TTC549 (cell line): ENCODE data around the gene FDX2.

Experiments
- FAIRE-seq: peaks from 2 replicates; lab custom pipeline; 2012; peaks lifted over from hg19 to GRCh38; lab: Jason Lieb, UNC

FDX2 gene

DNA sequence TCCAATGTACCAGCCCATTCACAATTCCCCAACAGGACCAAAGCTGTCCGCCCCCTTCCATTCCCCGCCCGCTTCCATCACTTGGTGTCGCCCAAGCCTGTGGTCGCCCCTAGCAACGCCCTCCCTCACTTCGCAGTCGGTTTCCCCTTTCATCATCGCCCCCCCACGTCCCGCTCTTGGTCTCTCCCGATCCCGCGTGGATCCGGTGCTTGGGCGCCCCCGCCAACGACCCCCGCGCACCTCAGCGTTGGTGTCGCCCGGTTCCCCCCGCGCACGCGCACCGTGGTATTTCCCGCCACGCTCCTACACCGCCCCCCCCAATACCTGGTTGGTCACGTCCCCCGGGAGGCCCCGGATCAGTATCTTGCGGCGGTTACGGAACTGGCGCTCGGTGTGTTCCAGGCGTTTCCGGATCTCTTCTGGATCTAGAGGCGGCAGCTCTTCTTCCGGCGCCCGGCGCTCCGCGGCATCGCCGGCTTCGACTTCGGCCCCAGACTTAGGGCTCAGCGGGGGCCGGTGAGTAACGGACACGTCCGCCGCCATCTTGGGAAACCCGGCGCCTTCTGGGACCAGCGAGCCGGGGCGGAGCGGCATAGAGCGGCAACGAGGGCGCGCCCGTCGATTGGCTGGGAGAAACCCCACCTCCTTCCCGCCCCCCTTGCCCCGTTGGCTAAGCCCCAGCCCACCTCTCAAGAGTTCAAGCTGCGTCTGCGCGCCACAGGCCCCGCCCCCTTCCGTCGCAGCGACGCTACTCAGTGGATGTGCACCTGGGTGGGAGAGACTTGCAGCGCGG is 17.3 kb upstream of the FDX2 start, which contains the start of gene RAVER1:
Gene RAVER1 (minus strand): TSS at position 565 of the 793 bp plus-strand sequence. CDS start 22 bp downstream, at position 543.
- FAIRE-seq = peak; percentile 77

DNA sequence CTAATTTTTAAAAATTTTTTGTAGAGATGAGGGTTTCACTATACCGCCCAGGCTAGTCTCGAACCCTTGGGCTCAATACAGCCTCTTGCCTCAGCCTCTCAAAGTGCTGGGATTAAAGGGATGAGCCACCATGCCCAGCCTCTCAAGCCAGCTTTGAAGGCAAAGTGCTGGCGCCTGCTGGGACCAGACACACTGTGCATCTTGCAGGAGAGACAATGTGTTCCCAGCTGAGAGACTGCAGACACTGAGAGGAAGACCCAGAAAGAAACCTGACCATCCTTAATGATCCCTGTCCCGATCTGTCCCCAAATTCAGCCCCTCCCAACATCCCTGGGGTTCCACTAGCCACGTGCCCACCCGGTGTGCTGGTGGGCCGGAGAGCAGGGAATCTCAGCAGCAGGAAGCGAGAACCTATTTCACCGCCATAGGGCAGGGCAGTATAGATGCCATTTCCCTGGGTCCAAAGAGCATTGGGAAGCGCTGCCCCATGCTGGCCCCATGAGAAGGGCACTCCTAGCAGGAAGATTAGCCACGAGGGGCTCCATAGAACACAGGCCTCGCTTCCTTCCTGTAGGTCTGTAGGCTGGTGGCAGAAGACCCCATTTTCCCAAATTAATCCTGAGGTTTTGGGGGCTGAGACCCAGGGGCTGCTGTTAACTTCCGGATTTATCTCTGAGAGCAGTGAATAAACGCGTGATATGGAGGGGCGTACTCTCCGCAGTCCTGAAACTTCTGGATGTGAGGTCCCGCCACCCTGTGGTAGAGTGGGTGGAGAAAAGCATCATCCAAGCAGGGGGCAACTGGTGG is 16.5 kb upstream of the FDX2 start:
- no peak for FAIRE-seq

DNA sequence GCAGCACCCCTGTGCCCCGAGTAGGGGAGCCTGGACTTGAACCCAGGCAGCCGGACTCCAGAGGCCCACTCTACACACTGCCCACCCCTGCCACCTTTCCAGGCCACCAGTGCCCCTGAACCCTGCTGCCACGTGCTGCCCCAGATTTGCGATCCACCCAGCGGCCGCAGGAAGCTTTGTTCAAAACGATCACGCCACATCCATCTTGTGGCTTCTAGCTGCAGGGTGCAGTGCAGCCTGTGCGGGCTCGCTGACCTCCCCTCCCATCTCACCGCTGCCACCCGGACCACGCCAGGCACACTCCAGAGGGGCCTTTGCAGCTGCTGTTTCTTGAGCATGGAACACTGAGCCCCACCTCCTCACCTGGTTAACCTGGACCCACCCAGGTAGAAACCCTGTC is 13.7 kb upstream of the FDX2 start:
- FAIRE-seq = no peak

DNA sequence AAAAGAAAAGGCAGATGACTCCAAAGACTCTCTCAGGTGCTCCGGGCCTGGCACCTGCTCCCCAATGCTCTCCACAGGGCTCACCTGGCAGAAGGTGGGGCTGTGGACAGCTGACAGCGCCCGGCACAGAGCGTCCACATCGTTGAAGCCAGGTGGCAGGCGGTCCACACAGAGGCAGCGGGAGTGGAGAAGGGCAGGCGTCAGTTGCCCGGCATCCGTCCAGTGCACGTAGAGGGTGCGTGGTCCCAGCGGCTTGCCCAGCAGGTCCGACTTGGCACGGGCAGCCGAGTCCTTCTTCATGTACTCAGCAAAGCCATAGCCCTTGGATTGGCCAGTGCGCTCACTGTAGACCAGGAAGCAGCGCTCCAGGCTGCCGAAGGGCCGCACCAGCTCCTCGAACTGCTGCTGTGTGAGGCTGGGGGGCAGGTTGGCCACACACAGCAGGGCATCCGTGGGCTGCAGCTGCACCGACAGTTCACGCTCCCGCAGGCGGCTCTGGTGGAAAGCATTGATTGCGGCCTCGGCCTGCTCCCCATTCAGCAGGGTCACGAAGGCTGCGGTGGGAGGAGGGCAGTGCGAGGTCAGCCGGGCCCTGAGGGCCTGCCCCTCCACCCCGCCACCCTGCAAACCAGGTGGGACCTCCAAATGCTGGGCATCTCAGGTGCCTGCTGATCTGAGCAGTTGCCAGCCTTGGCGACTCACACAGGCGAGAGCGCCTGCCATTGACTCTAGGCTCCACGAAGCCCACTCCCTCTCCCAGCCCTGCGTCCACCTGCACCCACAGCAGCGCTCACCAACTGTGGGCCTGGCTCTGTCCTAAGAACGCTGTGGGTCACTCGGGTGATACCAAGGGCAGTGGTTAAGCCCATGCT is 13.0 kb upstream of the FDX2 start:
- no peak for FAIRE-seq

DNA sequence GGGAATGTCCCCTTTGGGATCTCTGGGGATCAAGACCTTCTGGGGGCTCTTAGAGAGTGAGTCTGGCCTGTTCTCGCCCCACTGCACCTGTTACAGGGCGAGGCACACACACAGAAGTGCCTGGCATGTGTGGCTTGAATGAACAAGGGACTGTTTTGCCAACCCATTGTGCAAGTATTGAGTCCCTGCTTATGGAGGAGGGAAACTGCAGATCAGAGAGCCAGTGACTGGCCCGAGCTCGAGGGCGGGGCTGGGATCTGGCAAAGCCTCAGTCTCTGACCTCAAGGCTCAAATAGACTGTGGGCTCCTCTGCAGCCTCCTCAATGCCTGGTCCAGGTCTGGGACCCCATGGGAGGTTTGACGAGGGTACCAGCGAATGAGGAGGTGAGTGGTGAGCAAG is 12.0 kb upstream of the FDX2 start:
- FAIRE-seq = no peak

DNA sequence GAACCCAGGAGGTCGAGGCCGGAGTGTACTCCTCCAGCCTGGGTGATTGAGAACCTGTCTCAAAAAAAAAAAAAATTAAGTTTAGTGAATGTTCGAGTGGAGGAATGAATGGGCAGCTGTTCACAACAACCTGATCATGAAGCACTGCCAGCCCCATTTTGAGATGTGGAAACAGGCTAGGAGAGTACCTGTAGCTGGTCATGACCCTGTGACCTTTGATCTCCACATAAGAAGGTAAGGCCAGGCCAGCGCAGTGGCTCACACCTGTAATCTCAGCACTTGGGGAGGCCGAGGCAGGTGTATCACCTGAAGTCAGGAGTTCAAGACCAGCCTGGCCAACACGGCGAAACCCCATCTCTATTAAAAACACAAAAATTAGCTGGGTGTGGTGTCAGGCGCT is 9.9 kb upstream of the FDX2 start:
- FAIRE-seq = no peak

DNA sequence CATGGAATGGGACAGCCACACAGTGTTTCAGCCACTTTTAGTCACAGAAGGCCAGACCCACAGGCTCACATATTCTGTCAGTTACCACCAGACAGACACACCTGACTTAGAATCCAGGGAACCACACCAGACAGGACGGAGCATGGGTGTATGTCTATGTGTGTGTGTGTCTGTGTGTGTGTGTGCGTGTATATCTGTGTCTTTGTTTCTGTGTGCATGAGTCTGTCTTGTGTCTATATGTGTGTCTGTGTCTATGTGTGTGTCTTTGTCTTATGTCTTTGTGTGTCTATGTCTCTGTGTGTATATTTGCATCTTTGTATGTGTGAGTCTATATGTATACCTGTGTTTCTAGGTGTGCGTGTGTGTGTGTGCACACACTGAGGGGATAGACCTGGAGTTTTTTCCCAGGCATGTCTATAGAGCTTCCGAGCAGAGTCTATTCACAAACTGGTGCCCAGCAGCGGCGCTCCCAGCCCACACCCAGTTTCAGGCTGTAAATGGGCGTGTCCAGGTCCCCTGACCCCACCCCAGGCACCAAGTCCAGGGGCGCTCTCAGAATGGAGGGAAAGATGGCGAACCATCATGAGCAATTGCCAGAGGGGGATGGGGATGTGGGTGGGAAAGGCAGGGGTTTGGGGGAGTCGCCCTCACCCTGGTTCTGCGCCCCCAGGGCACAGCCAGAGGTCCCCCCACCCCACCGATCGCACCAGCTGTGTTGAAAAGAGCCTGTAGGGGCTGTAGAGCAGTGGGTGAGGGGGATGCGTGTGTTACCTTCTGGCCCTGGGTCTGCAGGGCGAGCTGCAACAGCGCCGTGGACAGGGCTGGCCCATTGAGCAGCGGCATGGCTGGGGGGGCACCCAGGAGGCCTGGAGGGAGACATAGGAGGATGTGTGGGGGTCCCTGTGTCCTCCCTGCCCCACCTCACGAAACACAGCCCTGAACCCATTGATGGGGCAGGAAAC is 6.3 kb upstream of the FDX2 start:
- no peak for FAIRE-seq

DNA sequence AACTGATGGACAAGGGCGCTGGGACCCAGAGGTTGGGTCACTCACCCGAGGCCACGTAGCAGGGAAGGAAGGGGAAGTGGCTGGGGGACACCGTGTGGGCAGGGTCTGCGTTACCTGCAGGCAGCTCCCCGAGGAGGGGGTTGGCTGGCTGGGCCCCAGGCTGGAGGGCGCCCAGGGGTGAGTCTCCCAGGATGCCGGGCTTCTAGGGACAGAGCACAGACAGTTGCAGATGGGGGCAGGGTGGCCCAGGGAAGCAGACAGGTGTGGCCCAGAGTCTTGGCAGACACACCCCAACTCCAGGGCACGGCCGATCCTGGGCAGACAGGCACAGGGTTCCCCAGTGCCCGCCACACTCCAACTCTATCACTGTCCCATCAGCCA is 5.6 kb upstream of the FDX2 start:
- no peak for FAIRE-seq

DNA sequence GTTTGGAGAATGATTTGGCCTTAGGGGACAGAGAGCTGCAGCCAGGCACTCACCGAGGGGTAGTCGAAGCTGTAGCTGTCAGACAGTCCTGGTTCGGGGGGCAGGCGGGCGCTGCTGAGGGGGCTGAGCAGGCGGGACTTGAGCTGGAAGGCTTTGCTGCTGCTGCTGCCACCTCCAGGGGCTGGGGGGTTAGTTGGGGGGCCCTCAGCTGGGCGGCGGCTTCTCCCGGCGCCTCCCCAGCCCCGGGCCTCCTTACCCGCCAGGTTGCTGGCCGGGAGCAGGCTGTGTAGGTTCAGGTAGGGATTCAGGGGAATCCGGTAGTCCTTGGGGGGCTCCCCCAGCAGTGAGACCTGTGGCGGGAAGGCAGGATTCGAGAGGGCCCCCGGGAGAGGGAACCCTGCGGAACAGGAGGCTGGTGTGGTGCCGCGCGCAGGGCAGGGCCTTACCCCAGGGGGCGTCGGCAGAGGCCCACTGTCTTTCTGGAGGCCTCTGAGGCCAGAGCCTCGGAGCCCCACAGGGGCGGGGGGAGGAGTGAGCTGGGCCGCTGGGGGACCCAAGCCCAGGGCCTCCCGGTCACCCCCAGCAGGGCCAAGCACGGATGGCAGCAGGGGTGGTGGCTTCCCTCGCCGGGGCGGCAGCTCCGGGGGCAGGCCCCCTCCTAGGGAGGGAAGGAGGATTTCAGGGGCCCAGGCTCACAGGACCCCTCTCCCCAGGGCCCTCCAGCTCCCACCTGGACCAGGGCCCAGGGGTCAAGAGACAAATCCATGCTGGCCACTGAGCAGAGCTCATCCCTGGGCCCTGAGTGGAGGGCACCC is 5.0 kb upstream of the FDX2 start:
- no peak for FAIRE-seq

DNA sequence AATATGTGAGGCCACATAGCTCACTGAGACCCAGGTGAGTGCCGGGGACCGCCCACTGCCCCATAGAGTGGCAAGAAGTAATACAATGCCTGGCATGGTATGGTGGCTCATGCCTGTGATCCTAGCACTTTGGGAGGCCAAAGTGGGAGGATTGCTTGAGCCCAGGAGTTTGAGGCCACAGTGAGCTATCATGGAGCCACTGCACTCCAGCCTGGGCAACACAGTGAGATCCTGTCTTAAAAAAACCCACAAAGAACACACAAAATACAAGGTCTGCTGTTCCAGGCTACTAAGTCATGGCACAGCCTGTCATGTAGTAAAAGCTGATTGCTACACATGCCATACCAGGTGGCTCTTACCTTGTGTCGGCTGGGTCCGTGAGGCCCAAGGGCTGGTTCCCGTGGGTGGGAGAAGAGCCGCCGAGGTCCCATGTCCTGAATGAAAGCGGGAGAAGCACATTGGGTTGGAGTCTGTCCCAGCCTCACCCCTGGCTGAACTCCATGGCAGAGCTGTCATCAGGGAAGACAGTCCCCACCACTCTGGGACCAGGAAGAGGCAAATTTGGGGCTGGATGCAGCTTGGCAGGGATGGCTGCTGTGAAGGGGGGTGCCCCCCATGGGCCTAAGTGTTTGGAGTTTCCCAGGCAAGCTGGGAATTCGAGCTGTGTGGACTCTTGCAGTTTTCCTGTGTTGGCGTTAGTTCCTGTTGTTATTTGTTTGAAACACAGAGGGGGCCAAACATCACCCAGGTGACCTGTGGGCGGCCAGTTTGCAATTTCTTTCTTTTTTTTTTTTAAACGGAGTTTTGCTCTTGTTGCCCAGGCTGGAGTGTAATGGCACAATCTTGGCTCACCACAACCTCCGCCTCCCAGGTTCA is 3.2 kb upstream of the FDX2 start:
- no peak for FAIRE-seq

DNA sequence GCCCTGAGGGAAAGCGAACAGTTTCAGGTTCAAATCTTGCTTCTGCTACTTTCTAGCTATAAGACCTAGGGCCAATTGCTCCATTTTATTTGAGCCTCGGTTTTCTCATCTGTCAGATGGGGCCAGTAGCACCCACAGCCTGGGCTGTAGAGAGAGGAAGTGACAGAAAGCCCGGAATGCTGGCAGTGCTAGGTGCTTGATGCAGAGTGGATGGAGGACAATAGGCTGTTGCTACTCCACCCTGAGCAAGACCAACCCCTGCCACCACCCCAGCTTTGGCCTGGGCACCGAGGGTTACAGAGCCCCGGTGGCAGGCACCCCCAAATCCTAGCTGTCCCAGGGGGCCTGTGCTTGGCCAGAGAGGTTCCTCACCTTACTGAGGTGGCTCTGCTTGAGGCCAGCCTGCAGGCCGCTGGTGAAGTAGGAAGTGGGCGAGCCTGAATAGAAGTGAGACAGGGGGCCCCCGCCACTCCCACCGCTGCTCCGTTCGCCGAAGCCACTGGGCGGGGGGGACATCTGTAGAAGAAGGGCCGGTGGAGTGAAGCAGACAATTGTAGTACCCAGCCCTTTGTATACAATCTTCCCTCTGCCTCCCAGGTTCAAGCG is 2.1 kb upstream of the FDX2 start:
- no peak for FAIRE-seq

DNA sequence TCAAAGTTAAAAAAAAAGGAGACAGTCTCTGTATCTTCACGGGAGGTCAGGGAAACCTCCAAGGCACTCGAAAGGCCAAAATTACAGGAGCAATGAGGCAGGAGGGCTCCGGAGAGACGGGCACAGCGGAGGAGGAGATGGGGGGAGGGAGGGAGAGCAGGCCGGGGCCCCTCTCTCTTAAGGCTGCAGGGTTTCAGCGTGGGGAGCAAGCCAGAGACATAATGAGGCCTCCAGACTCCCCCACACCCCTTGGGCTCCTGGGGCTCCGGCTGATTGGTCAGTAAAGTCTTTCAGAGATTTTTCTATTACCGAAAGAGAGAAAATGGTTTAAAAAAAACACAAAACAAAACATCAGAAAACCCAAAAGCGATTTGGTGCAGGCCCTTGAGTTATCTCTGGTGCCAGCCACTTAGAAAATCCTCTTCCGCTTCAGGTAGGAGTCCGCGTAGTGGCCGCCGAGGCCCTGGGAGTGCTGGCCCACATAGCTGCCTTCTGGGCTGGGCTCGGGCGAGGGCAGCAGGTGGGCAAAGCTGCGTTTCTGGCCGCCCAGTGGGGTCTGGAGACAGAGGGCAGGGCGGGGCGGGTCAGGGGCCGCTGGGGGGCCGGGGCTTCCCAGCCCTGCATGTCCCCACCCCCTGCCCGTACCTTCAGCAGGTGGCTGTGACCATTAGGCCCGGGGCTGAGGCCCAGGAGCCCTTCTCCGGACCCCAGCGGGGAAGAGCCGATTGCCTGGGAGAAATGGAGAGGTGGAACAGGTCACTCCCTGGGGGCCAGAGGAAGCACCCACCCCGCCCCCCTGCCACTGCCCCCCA is 1.4 kb upstream of the FDX2 start:
- FAIRE-seq = no peak

DNA sequence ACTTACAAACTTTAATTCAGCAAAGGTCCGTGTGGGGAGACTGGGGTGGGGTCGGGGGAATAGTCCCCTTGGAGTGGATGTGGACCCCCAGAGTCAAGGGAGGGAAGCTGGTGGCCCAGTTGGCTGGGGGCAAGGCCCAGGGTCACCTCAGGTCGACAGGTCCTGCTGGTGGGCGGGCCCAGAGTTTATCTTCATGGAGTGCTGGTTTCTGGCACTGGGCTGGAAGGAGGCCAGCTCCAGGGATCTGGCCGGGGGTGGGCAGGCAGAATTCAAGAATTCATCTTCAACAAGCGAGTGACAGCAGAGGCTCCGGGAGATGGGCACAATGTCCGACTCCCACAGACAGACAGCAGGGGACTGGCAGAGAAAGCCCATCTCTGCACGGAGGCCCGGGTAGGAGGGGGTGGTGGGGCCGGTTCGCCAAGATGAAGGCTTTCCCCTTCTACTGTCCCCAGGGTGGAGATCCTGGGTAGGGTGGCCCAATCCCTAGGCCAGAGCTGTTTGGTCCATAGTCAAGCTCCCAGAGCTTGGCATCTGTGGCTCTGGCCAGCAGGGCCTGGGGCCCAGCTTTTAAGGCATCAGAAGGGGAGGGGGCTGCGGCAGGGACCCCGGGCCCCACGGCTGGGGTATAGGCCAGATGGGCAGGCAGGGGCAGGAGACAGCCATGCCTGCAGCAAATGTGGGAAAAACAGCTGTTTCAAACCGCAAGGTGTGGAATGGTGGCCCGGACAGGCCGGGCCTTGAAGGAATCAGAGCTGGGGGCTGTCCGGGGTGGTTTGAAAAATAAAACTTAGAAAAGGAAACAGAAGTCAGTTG is 622 bp upstream of the FDX2 start:
- FAIRE-seq = no peak

DNA sequence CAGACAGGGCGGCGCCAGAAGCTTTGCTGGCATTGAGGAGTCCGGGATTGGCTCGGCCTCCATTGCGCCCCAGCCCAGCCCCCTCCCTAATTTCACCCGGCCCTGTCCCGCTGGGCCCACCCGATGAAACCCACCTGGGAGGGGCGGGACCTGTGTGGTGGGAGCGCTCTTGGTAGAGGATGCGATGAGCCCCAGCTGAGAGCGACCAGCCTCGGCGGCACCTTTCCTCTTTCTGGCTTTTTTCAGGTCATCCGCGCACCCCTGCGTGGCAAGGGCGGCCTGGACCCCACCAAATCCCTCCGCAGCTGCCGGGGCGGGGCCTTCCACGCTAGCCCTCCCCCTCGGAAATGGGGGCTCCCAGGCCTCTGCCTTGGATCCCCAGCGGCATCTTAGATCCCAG is 6.4 kb downstream of the FDX2 start, which contains the start of gene ZGLP1:
Gene ZGLP1 (minus strand): TSS at position 393 of the 400 bp plus-strand sequence.
- no peak for FAIRE-seq

DNA sequence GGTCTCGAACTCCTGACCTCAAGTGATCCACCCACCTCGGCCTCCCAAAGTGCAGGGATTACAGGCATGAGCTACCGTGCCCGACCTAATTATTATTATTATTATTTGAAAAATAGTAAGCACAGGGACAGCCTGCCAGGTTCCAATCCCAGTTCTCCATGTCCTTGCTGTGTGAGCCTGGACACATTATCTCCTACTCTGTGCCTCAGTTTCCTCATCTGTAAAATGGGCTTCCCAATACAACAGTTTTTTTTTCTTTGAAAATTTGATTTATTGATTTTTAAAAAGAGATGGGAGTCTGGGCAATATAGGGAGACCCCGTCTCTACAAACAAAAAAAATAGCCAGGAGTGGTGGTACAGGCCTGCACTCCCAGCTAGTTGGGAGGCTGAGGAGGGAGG is 9.5 kb downstream of the FDX2 start:
- no peak for FAIRE-seq

DNA sequence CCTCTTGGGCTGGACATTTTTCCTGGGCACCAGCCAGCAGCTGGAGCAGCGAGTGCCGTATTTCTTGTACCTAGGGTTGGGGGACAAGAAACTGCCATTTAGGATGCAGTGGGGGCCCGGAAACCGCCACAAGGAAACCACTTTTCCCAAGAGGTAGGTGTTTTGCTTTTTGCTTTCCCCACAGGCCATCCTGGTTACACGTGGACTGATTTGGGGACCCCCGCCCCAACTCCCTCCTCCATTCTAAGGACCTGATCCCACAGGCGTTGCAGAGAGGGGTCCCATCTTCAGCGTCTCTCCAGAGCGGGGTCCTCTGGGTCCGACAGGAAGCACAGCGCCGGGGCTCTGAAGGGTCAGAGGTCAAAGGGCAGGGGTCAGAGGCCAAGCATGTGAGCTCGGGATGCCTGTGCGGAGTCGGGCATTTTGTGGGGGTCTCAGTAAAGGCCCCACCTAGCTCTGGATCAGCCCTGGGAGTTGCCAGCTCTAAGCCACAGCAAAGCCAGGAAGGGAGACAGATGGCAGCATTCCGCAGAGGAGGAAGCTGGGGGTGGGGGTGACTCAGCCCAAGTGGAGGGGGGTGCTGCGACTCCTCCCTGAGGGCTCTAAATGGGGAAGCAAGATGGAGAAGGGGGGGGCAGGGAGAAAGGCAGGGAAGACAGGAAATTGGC is 10.5 kb downstream of the FDX2 start:
- FAIRE-seq = no peak
